ENCODE results near the gene TBCEL. TPM values are rescaled to one million over a fixed set of nuclear protein-coding genes. Genes with fewer than 3 reads are reported as not detected.

The TBCEL gene
- total and polyA plus RNA-seq, 2 donors (not counting 3 experiments of a cell fraction or from before 2014, with no cell fraction given): 5.6 to 19.5 TPM

DNA sequence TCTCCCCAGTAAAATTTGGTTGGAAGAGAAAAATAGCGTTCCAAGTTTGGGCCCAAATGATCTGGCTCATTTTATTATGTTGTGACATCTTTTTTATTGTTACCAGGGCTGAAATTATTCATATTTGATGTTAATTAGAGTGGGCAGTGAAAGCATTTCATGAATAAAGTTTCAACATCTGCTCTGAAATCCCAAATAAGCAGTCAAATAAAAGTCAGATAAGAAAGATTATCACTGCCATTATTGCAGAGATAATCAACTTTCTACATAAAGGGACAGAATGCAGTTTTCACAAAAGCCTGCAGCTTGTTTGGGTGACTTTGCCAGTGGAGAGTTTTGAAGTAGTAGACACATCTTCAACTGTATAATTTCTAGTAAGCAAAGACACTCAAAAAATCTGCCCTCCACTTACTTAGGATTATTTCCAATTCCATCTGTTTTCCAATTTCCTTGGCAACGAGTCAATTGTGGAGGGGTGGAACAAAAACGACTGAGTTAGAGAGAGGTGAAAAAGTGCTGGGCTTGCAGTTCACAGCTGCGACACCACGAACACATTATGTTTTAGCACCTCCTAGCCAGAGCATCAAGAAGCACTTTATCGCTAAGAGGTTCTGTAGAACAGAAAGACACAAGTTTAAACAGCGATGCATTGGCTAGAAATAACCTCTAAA, 86.1 kb downstream of the TBCEL start:
- dilution Hi-C loops (cut with MboI; ENCODE audit: extremely low pct_ligation_motif_present, low sequenced_read_pairs): no loop called here
- no peak for DNase-seq (ENCODE audit: low read depth, low spot score)
- Histone ChIP-seq H3K79me2 (ENCODE audit: control insufficient read depth, insufficient read depth, low read length) (no peaks in the 10 kb centered on the region), H3K27ac (ENCODE audit: insufficient read depth, low read depth, low read length) (no peak overlapping the region), H3K36me3 (ENCODE audit: control insufficient read depth in 2 of 2, extremely low read depth in 1 of 2, insufficient read depth in 2 of 2, low read length in 2 of 2) (no peaks in the 10 kb centered on the region), H3K9ac (replicated peaks; ENCODE audit: extremely low read depth, insufficient read depth, low read length) (no peak overlapping the region), H4K20me1 (replicated peaks; ENCODE audit: control insufficient read depth, extremely low read depth, insufficient read depth, low read length) (no peaks in the 10 kb centered on the region), H3K4me3 (replicated peaks in 1 of 3; ENCODE audit: insufficient read depth in 1 of 3, low read depth in 1 of 3, low read length in 3 of 3) (no peak overlapping the region), H3K27me3 (ENCODE audit: control insufficient read depth in 2 of 2, insufficient read depth in 2 of 2, low read length in 2 of 2) (peaks cover 0 to 7% of the 10 kb centered on the region in 2 experiments), H3K4me1 (ENCODE audit: control insufficient read depth, extremely low read depth, insufficient read depth, low read length) (no peaks in the 10 kb centered on the region), H3K9me3 (replicated peaks; ENCODE audit: control insufficient read depth, insufficient read depth, low read length) (no peaks in the 10 kb centered on the region), H3K9me1 (replicated peaks; ENCODE audit: control insufficient read depth, extremely low read depth, insufficient read depth, low read length) (no peaks in the 10 kb centered on the region), H2AFZ (ENCODE audit: low read depth, low read length) (no peak overlapping the region), H3K4me2 (ENCODE audit: insufficient read depth, low read length) (no peak overlapping the region)
- intact Hi-C loops (cut with micrococcal nuclease): loop anchor here (5.0 to 10.0 kb wide), 3 partner anchors 78 to 482 kb away; no protein-coding TSS in a partner anchor
- ChIA-PET POLR2A (no interaction called here), CTCF (interaction anchor here (0.9 to 1.4 kb wide), 2 partner anchors 8 to 85 kb away, joined by 3 to 4 read pairs; no protein-coding TSS in a partner anchor)
- no peak for FAIRE-seq
- no TSS peak for BruUV-seq (replicated peaks)
- TF ChIP-seq GATA2 (IDR thresholded peaks at IDR 0.05; ENCODE audit: insufficient read depth, insufficient read length, low read depth, low read length) (no peak), POLR2A (IDR thresholded peaks at IDR 0.05; ENCODE audit: low read depth, low read length) (no peak), EZH2 (IDR thresholded peaks at IDR 0.05; ENCODE audit: borderline replicate concordance, low read depth, low read length, severe bottlenecking) (no peak), MYC (IDR thresholded peaks at IDR 0.05; ENCODE audit: low read depth, low read length) (no peak), MAX (IDR thresholded peaks at IDR 0.05; ENCODE audit: insufficient read depth, insufficient read length) (no peak), JUN (IDR thresholded peaks at IDR 0.05; ENCODE audit: borderline replicate concordance, insufficient read depth, insufficient read length, low read depth) (no peak)

Data from endothelial cell of umbilical vein (primary cell).